NK-92 (cell line): ENCODE measurements around the gene SPIRE2.
"Not testable (repeated sequence)": the region's sequence is repeated elsewhere in the genome, so short reads cannot be mapped to it uniquely, and the experiment has no call there.

Experiments used
- DNase-seq: peaks from one replicate; lab custom pipeline; 2025; ENCODE audit not compliant: unreplicated experiment; lab: John Stamatoyannopoulos, UW

SPIRE2 gene

DNA sequence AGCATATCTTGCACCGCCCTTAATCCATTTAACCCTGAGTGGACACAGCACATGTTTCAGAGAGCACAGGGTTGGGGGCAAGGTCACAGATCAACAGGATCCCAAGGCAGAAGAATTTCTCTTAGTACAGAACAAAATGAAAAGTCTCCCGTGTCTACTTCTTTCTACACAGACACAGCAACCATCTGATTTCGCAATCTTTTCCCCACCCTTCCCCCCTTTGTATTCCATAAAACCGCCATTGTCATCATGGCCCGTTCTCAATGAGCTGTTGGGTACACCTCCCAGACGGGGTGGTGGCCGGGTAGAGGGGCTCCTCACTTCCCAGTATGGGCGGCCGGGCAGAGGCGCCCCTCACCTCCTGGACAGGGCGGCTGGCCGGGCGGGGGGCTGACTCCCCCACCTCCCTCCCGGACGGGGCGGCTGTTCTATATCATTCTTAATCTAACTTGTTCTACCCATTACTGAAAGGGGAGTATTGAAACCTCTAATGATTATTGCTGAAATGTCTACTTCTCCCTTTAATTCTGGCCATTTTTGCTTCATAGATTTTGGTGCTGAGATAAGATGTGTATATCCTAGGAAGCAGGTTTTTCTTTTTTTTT is 21.6 kb upstream of the SPIRE2 start:
- not testable (repeated sequence) for DNase-seq

DNA sequence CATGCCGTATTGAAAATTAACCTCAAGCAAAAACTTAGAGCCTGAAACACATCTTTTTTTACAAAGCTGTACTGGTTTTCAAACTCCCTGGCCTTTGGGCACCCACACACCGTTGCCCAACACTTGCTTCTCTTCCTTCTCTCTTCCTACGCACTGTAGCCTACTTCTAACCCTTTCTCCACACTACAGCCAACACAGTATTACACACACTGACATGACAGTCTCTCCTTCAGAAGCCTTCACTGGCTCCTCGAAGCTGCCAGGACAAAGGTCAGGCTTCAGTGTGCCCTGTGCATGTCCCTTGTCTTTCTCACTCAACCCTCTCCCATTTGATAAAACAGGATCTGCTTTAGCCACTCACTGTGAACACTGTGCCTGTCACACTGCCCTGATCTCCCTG is 19.8 kb upstream of the SPIRE2 start:
- DNase-seq: no peak

DNA sequence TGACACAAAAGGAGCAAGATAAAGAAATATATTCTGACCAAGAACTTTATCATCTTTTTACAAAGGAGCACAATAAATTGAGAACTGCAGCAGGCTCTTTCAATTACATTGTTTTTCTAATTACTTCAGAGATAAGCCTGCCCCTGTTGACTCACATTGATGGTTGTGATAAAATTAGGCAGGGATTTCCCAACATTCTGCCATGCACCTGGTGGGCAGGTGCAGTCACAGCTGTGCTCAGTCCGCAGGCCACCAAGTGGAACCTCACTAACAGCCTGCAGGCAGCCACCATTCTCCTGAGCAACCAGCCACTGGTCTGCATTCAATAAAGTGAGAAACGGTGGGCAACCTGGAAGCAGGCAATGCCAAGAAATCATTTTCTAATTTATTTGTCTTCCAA is 17.0 kb upstream of the SPIRE2 start:
- no peak for DNase-seq

DNA sequence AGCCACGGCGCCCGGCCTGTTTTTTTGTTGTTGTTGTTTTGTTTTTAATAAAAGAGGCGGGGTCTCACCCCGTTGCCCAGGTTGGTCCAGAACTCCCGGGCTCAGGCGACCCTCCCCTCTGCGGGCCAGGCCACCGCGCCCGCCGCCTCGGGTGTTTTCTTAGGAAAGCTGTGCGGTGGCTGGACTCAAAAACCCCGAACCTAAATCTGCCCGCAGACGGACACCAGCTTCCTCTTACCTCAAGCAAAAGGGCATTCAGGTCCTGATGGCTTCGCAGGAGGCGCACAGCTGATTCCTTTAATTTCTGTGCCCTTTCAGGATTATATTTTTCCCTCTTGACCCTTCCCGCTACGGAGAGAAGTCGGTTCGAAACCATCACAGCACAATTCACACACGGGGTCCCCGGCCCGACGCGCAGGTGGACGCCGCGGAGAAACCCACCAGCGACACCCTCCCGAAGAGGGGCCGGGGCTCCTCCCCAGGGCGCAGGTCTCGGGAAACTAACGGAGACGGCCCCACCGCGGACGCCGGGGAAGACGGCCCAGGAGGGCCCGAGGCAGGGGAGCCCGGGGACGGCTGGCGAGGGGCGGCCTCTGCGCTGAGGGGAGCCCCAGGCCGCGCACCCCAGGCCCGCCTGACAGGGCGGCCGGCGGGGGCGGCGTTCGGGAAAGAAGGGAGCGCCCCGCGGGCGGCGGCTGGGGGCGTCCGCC is 12.5 kb upstream of the SPIRE2 start:
- DNase-seq: no peak

DNA sequence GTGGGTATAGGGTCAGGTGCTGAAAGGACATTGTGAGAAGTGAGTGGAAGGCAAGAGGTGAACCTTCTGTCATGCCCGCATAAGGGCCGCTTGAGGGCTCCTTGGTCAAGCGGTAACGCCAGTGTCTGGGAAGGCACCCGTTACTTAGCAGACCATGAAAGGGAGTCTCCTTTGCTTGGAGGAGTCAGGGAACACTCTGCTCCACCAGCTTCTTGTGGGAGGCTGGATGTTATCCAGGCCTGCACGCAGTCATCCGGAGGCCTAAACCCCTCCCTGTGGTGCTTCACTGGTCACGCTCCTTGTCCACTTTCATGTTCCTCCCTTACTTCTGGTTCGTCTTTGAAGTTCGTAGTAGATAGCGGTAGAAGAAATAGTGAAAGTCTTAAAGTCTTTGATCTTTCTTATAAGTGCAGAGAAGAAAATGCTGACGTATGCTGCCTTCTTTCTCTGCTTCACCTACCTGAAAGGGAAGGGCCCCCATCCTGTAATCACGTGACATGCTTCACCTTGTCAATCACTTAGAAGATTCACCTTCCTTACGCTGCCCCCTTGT is 9.3 kb upstream of the SPIRE2 start:
- not testable (repeated sequence) for DNase-seq

DNA sequence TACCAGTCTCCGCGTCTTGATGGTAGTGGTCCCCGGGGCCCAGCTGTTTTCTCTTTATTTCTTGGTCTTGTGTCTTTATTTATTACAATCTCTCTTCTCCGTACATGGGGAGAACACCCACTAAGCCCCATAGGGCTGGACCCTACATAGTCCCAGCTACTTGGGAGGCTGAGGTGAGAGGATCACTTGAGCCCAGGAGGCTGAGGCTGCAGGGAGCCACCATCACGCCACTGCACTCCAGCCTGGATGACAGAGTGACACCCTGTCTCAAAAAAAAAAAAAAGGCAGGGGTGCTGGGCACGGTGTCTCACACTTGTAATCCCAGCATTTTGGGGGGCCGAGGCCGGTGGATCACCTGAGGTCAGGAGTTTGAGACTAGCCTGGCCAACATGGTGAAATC is 8.8 kb upstream of the SPIRE2 start:
- not testable (repeated sequence) for DNase-seq

DNA sequence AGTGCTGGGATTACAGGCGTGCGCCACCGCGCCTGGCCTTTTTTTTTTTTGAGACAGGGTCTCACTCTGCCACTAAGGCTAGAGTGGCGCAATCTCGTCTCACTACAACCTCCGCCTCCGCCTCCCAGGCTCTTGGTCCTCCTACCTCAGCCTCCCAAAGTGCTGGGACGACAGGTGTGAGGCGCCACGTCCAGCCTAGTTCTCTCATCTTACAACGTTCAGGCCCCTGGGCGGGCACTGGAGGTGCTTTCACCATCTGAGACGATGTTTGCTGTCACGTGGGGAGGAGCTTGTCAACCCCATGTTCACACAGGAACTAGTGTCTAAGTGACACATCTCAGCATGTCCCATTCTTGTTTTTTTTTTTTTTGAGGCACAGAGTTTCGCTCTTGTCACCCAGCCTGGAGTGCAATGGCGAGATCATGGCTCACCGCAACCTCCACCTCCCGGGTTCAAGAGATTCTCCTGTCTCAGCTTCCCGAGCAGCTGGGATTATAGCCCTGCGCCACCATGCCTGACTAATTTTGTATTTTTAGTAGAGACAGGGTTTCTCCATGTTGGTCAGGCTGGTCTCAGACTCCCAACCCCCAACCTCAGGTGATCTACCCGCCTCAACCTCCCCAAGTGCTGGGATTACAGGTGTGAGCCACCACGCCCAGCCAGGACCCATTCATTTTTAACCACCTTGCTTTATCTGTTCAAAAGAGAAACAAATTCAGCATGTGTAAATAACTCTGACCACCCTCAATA is 6.7 kb upstream of the SPIRE2 start:
- DNase-seq: no peak

DNA sequence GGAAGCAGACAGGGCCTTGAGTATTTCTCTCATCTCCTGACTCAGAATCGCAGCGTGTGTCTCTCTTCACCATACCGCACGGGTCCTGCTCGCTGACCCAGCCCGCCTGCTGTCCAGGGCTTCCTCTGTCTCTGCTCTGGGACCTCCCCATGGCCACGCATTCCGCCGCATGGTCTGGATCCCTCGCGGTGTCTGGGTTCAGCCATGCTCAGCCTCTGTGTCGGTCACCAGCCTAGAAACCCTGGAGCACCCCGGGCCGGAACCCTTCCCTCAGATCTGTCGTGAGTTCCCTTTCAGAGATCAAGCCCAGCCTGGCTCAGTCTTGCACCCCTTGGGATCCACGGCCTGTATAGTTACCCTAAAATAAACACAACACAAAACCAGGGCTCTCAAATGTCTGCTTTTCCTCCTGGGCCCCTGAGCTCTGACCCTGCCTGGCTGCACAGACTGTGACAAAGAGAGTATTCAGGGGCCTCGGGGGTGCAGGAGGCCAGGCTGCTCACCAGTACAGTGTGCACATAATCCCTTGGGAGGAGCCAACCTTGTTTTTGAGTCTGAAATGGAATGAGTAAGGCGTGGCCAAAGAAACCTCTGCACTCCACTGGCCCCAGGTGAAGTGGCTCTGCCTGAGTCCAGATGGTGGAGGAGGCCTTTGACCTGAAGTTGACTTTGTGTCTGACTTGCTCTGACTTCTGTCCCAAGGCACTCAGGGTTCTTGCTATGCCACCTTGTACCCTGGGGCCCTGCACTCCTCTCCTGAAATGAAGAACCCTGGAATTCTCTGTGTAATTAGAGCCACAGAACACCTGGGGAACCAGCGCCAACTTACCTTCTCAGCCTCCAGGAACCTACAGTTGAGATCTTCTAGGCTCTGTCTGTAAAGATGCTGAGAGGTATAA is 5.8 kb upstream of the SPIRE2 start:
- no peak for DNase-seq

DNA sequence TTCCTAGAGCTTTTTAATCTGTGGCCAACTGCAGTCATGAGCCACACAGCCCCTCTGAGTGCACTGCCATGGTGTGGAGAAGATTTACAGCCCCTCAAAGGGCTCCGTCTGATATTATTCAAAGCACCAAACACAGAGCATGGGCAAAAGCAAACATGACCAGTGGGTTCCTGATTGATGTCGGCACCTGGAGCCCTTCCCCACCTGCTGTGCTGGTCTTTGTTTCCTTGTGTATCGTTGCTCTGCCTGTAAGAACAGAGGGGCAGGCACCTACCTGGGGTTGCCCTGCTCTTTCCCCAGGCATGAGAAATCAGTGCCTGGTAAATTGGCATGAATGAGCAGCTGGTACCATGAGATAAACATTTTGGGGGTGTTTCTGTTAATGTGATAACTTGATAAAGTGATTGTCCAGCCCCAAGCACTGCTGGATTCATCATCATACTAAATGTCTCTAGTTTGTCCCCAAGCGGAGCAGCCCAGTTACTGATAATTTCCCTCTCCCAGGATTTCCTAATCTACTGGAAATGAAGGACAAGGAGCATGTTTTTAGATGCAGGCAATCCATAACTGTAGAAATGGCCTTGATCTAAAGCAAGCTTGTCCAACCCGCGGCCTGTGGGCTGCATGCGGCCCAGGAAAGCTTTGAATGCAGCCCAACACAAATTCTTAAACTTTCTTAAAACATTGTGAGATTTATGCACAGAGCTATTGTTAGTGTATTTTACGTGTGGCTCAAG is 5.0 kb upstream of the SPIRE2 start:
- no peak for DNase-seq

DNA sequence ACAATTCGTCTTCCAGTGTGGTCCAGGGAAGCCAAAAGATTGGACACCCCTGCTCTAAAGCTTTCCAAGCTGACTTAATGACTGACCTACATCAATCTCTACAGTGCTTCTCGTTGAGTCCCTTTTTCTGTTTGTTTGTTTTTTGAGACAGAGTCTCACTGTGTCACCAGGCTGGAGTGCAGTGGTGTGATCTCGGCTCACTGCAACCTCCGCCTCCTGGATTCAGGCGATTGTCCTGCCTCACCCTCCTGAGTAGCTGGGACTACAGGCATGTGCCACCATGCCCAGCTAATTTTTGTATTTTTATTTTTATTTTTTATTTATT is 4.5 kb upstream of the SPIRE2 start:
- not testable (repeated sequence) for DNase-seq

DNA sequence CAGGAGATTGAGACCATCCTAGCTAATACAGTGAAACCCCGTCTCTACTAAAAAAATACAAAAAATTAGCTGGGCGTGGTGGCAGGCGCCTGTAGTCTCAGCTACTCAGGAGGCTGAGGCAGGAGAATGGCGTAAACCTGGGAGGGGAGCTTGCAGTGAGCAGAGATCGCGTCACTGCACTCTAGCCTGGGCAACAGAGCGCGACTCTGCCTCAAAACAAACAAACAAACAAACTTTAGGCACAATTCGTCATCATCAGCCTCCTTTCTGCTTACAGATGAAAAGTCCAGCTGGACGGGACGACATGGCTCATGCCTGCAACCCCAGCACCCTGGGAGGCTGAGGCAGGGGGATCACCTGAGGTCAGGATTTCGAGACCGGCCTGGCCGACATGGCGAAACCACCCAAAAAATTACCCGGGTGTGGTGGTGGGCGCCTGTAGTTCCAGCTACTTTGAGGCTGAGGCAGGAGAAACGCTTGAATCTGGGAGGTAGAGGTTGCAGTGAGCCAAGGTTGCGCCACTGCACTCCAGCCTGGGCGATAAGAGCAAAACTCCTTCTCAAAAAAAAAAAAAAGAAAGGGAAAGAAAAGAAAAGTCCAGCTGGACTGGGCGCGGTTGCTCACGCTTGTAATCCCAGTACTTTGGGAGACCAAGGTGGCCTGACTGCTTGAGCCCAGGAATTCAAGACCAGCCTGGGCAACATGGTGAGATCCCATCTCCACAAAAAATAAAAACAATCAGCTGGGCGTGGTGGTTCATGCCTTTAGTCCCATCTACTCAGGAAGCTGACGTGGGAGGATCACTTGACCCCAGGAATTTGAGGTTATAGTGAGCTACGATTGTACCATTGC is 1.5 kb upstream of the SPIRE2 start:
- no peak for DNase-seq

DNA sequence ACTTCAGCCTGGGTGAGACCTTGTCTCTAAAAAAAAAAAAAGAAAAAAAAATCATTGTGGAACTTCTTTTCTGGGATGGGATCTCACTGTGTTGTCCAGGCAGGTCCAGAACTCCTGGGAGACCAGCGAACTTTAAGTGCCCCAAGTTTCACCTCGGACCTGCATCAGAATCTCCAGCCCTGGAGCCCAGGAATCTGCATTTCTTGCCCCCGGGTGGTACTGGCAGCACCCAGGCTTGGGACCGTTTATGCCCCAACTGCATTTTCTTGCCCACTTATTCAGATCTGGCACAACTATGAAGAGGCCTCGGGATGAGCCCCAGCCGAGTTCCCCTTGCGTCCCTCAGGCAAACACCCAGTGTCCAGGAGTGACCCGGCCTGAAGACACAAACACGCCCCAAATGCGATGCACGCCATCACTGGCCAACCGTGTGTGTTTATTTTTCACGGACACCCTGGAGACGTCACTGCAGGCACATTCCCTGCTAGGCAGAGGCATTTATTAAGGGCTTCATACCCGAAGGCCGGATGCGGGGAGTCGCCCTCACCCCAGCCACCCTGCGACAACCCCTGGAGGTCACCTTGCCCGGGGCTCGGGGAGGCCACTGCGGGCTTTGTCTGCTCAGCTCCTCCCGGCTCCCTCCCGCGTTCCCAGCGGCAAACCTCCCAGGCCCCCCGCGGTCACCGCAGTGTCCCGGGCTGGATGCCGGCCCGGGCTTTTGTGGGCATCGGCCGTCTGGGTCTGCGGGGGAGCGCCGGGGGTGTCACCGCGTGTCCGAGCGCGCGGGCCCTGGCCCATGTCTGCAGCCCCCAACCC is 684 bp upstream of the SPIRE2 start:
- DNase-seq: no peak

DNA sequence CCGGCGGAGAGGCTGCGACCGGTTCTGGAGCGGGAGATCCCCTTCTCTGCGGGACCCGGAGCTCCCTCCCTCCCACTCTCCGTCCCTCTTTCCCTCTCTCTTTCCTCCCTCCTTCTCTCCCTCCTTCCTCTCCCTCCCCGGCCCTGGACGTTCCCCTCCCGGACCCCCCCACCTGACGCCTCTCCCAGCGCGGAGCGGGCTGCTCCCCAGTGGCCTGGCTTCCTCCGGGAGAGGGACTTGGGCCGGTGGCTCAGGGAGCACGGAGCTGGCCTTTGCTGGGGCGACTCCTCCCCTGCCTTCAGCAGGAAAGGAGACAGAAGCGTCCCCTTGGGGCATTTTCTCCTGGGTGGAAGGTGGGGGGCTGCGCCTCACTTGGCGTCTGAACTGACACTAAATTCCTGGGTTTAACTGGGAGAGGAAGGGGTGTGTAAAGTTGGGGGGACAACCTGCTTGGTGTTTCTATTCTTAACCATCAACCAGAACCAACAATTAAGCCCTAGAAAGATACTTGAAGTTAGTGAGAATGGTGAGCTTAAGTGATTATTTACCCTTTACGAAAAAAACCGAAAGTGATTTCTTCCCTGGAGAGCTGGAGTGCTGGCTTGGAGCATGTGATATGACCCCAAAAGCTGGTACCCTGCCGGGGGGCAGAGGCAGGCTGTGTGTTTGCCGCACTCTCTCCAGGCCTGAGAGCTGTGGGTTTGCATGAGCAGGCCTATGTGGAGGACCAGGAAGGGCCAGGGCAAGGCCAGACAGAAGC is 775 bp downstream of the SPIRE2 start:
- DNase-seq: no peak

DNA sequence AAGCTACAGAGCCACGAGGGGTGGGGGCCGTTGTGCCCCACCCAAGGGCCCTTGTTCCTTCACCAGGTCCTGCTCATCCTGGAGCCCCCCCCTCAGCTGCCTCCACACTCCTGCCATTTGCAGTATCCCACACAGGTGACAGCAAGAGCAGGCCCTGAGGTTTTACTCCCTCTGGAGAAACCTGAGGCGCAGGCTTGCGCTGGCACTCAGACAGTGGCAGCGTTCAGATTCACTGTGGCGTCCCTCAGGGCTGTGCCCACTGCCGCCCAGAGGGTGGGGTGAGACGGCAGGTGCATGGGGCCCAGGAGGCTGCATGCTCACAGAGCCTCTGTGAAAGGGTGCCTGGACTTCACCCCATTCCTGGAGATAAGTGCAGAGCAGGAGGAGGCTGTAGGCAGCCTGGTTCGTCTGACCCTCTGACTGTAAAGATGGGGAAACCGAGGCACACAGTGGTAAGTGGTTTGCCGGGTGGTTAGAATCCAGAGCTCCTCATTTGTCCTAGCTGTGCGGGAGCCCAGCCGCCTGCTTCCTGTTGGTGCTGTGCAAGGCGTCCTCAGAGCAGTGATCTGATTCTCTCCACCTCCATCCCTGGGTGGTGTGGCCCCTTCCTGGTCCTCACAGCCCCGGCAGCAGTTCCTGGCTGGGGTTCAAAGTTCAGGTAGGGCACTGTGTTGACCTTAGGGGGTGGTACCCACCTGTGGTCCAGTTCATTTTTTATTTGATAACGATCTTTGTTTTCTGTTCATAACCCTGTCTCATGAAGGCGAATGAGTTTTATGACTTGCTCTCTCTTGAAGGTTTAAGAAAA is 1.6 kb downstream of the SPIRE2 start:
- no peak for DNase-seq

DNA sequence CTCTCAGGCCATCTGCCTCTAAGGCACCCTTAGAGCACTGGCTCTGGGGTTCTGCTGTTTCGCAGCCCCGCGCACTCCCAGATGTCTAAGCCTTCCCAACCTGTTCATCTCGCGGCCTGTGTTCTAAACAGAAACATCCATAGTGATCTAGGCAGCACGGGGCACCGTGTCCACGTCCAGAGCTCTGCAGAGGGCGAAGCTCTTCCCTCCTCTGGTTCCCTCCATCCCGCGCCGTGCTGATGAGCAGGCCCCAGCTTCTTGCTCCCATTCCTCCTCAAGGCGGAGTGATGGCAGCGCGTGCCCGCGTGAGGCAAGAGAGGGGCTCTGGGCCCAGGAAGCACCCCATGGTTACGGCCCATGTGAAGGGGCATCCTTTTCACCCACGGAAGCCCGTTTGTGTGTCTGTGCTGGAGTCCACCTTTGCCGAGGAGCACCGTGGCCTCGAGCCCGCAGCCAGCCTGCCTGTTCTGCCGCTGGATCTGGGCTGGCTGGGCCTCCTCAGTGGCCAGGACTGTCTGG is 3.6 kb downstream of the SPIRE2 start:
- no peak for DNase-seq

DNA sequence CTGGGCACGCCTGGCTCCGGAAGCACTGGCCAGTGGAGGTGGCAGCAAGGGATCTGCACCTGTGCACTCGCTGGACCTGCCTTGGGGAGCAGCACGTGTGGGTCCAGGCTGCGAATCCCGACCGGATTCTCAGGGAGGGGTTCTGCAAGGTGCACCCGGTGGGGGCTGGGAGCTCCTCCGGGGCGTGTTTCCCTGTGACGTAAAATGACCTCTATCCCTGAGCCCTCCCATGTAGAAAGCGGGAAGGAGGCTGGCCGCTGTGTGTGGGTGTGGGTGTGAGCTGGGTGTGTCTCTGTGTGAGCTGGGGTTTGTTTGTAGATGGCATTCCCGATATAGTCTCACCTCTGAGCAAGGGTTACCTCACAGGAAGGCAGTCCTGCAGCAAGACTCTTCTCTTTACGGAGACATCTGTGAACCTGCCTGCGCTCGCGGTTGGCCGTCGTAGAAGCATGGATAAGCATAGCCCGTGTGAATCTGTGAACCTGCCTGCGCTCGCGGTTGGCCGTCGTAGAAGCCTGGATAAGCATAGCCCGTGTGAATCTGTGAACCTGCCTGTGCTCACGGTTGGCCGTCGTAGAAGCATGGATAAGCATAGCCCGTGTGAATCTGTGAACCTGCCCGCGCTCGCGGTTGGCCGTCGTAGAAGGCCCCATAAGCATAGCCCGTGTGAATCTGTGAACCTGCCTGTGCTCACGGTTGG is 5.5 kb downstream of the SPIRE2 start:
- DNase-seq: not testable (repeated sequence)
